Kidney tubule cell (primary cell): ENCODE data around the gene MTG1.

Experiments
- DNase-seq: peaks from one replicate; pipeline ENCODE4 v3.0.0-alpha.2; 2018; ENCODE audit warnings: low spot score

The MTG1 gene

DNA sequence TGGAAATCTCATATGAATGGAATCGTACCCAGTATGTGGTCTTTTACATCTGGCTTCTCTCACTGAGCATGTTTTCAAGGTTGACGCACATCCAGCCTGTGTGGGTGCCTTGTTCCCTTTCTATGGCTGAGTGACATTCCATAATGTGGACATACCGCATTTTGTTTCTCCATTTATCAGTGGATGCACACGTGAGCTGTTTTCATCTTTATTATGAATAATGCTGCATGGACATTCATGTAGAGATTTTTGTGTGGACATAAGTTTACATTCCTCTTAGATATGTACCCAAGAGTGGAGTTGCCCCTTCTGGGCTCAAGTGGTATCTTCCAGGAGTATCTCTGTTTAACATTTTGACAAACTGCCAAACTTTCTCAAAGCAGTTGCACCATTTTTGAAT is 58.5 kb downstream of the MTG1 start:
- DNase-seq: no peak

DNA sequence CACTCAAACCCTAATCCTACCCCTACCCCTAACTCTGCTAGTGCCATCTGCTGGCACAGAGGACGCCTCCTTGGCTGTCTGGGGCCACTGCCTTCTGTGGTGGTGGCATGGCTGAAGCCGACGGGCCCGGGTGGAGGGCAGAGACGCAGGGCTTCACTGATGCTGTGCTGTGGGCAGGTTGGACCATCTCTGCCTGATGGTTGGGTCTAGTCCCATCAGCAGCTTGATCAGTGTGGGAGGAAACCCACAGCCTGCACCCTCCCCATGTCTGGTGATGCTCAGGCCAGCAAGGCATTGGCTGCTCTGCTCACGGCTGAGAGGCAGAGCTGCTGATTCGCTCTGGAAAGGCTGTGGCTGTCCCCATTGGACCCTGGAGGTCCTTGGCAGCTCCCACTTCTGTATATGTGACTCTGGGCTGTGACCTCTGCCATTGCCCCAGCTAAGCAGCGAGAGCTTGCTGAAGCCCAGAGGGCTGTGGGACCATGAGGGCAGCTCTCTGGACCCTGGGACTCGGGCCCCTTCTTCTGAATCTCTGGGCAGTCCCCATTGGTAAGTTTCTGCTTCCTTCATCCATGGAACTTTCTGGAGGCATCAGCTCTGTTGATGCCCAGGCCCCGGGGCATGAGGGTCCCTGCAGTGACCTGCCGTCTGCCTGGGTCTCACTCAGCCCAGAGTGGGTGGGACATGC is 59.7 kb downstream of the MTG1 start, which contains the start of gene SCART1:
TSS of gene SCART1 (plus strand) at position 430 of the 688 bp plus-strand sequence. CDS start at position 483, 53 bp downstream.
- no peak for DNase-seq

DNA sequence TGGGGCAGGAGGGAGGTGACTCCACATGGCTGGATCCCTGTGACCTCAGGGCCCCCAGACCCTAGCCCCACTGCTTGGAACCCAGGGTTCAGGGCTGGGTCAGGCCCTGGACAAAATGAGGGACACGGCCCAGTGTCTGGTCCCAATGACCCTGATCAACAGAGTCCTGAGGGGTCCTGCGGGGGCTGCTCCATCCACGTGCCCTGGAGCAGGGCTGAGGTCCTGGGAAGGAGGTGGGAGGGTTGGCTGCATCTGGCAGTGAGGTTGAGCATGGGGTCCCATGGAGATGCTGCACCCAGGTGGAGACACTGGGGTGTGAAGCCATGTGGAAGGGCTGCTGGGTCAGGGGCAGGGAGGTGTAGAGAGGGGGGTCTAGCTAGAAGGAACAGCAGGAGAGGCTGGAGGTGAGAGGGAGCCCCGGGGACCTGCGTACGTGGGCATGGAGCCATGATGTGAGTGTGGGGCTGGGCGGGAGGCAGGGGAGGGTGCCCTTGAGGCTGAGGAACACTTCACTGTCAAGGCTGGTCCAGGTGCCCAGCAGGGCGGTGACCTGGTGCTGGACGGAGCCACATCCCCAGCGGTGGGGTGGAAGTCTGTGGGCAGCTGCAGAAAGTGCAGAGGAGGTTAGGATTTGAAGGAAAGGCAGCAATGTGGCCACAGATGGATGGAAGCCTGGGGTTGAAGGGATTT is 60.4 kb downstream of the MTG1 start:
- no peak for DNase-seq

DNA sequence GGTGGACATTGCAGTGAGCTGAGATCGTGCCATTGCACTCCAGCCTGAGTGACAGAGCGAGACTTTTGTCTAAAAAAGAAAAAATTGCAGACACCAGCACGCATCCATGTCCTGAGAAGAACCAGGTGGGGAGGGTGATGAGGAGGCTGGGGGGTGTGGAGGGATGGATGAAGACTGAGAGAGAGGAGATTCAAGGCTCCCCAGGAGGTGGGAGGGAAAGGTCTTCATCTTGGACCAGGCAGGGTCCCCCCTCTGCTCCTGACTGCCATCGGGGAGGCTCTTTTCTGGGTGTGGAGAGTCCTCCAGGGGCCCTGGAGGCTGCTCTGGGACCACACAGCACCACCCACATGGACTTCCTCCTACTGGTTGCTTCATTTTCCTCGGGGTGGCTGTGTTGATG is 61.2 kb downstream of the MTG1 start:
- no peak for DNase-seq

DNA sequence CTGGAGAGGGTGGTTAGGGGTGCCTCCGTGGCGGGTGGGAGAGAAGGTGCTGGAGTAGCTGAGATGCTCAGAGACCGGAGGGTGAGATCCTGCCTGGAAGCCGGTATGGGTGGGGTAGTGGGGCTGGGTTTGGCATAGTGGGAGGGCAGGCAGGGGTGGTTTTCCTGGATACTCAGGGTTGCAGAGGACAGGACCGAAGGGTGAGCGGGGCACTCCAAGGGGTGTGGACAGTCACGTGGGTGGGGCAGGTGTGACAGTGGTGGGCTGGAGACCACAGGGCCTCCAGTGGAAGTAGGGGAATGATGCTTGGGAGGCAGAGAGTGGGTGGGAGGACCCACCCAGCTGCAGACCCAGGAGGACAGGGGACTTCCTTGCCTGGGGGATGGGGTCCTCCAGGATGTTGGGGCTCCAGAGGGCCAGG is 61.7 kb downstream of the MTG1 start:
- no peak for DNase-seq

DNA sequence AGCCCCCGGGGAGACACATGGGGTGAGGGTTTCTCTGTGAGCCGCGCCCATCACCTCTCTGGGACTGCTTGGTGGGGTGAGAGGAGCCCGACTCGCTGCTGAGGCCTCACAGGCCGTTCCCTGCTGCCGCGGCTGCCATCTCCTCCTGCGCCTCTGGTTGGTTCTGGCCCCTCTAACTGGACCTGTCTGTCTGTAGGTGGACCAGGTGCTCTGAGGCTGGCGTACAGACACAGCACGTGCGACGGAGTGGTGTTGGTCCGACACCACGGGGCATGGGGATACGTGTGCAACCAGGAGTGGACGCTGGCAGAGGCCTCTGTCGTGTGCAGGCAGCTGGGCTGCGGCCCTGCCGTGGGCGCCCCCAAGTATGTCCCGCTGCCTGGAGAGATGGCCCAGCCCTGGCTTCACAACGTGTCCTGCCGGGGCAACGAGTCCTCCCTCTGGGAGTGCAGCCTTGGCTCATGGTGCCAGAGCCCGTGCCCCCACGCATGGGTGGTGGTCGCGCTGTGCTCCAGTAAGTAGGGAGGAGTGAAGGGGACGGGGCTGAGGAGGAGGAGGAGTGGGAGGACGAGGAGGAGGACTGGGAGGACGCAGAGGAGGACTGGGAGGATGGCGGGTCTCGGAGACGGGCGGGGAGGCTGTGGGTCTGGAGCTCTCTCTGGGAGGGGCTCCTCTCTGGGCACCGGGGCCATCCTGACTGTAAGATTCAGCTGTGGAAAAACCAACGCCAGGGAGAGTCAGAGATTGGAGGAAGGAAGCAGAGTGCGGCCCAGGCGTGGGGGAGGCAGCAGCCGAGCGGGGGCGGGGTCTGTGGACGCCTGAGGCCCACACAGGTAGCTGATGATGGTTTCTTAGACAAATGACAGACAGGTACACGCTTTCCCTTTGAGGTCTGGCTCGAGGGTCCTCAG is 62.3 kb downstream of the MTG1 start:
- no peak for DNase-seq

DNA sequence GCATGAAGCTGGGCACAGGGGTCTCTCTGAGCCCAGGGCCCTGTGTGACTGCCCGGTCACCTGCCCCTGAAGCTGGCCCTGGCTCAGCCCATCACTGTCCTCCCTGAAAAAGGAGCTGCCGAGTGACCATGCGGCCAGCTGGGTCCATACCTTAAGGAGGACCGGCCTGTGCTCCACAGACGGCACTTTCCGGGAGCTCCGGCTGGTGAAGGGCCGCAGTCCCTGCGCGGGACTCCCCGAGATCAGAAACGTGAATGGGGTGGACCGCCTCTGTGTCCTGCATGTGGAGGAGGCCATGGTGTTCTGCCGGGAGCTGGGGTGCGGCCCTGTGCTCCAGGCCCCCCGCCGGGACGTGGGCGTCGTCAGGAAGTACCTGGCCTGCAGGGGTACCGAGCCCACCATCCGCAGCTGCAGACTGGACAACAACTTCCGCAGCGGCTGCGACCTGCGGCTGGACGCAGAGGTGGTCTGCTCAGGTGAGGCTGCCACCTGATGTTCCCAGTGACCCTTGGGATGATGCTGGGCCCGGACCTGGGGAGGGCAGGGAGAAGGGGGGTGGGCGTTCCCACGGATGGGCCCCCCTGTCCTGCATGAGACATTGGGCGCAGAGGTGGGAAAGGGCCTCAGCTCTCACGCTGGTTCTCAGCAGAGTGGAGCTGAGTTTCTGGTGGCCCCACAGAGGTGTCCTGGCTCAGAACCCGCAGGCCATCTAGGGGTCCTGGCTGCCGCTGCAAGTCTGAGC is 63.3 kb downstream of the MTG1 start:
- no peak for DNase-seq

DNA sequence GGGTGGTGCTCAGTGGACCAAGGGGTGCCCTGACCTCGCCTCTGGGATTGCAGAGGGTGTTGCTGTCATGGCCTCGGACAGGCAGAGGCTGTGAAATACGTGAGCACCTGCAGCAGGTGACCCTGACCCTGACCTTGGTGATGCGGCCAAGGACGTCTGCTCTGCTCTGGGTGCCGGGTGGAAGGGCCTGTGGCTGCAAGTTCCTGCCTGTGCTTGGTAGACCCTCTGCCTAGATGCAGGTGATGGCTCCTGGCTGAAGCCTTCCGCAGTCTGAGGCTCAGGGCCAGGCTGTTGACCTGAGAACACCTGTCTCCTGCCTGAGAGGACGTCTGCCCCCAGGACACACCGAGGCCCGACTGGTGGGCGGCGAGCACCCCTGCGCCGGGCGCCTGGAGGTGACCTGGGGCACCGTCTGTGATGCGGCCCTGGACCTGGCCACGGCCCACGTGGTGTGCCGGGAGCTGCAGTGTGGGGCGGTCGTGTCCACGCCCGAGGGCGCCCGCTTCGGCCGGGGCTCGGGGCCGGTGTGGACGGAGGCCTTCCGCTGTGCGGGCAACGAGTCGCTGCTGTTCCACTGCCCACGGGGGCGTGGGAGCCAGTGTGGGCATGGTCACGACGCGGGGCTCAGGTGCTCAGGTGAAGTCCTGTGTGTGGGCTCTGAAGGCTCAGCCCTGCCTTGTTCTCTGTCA is 64.2 kb downstream of the MTG1 start:
- no peak for DNase-seq

DNA sequence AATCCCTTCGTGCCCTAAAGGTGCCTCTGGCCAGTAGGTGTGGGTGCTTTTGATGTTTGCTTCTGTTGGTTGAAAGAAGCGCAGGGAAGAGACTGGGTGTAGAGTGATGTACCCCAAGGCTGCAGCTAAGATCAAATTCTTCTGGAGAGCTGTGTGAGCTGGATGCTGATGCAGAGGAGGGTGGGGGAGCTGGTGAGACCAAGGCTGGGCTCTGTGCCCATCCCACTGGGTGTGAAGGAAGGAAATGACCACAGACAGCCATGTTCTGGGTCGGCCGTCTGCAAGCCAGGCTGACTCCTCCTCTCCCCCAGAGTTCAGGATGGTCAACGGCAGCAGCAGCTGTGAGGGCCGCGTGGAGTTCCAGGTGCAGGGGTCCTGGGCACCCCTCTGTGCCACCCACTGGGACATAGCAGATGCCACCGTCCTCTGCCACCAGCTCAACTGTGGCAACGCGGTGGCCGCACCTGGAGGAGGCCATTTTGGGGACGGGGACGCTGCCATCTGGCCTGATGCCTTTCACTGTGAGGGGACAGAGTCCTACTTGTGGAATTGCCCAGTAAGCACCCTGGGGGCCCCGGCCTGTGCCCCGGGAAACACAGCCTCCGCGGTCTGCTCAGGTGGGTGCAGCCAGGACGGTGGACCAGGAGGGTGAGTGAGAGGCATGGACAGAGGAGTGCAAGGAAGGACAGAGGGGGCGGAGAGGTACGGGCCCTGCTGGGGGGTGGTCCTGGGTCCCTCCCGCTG is 64.9 kb downstream of the MTG1 start:
- no peak for DNase-seq

DNA sequence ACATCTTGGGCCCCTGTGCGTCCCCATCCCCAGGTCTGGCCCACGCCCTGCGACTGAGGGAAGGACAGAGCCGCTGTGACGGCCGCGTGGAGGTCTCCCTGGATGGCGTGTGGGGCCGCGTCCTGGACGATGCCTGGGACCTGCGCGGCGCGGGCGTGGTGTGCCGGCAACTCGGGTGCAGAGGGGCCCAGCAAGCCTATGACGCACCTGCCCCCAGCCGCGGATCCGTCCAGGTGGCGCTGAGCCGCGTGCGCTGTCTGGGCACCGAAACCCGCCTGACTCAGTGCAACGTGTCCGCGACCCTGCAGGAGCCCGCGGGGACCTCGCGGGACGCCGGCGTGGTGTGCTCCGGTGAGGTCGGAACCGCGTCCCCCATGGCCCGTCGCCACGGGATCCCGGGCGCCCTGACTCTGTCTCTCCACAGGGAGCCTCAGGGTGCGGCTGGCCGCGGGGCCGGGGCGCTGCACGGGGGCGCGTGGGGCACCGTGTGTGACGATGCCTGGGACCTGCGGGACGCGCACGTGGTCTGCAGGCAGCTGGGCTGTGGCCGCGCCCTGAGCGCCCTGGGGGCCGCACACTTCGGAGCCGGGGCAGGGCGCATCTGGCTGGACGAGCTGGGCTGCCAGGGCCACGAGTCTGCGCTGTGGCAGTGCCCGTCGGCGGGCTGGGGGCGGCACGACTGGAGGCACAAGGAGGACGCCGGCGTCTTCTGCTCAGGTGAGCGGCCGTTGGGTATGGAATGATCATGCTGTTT is 65.7 kb downstream of the MTG1 start:
- DNase-seq: no peak

DNA sequence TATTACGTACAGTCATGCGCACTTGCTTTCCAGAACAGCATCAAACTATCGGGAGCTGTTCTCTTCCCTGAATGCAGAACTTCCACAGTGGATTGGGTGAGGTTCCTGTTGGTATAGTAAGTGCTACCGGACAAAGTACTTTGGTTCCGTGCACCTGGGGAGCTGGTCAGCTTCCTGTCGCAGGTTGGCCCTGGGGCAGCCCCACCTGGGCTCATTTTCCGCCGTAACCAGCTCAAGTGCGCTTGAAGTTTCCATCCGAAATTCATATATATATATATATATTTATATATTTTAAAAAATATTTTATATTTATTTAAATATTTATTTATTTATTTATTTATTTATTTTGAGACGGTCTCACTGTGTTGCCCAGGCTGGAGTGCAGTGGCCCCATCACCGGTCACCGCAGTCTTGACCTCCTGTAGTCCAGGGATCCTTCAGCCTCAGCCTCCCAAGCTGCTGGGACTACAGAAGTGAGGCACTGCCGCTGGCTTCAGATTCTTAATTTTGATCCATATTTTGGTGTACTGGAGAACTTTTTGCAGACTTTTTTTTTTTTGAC is 66.3 kb downstream of the MTG1 start:
- no peak for DNase-seq

DNA sequence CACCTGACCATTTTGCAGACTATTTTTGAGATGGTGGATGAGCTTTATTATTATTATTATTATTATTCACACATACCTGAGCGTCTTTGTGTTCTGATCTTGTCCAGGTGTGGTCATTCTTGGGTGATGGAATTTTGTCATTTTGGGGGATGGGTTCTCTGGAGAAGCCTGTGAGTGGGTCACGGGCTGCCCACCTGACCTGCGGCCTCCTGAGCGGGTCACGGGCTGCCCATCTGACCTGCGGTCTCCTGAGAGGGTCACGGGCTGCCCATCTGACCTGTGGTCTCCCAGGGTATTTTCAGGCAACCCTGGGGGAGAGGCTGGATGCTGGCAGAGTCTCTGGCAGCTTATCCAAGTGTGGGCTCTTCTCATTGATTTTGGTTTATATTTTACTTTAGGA is 67.1 kb downstream of the MTG1 start:
- no peak for DNase-seq

DNA sequence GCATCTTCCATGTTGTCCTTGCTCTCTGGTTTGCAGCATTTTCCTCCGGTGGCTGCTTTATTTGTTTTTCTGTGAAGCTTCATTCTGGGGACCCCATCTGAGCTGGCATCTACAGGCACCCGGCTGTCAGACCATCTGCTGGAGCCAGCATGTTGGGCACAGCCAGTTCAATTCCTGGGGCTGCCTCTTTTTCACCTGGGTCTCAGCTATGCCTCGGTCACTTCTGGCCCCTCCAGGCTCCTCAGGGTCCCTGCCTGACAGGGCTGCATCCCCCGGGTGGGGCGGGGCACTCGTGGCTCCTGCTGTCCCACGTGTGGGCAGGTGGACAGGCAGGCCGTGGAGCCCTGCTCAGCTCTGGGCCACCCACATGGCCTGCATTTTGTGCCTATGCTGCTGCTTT is 67.9 kb downstream of the MTG1 start:
- DNase-seq: no peak

DNA sequence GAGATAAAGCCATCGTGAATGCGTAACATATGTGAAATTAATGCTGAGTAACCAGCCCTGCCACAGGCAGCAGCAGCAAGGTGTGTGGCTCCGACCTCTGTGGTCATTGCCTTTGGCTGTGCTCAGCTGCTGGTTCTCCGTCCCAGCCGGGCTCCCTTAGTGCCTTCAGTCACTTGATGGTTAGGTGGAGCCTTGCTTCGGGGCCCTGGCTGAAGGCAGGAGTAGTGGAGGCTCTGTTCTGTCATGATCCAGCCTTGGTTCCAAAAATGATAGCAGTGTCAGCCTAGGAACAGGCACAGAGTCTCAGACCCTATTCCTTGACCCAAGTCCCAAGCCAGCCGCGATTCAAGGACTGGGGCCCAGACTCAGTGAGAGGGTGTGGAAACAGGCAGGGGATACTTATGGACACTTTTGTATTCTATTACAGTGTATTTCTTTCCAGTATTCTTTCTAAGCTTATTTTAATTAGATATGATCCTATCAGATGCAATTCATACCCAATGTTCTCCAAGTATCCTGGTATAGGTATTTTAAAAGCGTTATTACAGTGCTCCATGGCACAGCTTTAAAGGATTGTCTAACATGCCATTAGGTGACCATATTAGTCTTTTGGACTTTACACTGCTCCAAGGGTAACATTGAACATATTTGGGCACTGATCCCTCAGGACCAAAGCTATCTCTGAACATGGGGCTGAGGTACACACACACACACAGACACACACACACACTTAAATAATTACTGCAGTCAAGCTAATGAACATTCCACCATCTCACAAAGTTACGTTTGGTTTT is 68.8 kb downstream of the MTG1 start:
- DNase-seq: no peak

DNA sequence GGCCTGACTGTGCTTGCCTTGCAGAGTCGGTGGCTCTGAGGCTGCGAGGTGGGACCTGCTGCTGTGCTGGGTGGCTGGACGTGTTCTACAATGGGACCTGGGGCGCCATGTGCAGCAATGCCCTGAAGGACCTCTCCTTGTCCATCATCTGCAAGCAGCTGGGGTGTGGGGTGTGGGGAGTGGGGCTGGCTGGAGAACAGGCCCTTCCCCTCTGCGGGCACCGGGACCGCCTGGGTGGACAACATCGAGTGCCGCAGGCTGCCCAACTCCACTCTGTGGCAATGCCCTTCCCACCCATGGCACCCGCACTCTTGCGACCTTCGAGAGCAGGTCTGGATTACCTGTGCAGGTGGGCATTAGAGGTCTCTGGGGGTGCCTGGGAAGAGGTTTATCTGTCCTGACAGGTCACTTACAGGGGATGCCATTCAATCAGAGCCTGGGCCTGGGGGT is 70.7 kb downstream of the MTG1 start:
- no peak for DNase-seq

DNA sequence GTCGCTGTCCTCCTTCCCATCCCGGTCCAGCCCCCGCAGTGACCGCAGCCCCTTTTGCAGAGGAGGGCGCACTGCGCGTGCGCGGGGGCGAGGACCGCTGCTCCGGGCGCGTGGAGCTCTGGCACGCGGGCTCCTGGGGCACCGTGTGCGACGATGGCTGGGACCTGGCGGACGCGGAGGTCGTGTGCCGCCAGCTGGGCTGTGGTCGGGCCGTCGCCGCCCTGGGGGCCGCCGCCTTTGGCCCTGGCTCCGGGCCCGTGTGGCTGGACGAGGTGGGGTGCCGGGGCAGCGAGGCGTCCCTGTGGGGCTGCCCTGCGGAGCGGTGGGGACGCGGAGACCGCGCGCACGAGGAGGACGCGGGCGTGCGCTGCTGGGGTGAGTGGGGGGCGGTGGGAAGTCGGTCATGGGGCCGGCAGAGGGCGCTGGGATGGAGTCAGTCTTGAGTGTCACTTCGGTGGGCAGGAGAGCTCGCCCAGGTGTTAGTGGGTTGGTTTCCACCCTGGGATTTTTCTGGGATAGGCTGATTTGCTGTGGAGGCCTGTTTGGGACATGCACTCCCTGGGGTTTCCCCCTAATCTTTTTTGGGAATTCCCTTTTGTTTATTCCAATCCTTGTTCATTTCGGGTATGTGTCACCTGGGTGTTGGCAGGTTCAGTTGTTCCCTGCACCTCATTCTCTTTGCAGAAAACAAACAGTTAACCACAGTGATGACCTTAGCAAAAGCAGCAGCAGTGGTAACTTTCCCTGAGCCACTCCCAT is 71.4 kb downstream of the MTG1 start:
- DNase-seq: no peak

DNA sequence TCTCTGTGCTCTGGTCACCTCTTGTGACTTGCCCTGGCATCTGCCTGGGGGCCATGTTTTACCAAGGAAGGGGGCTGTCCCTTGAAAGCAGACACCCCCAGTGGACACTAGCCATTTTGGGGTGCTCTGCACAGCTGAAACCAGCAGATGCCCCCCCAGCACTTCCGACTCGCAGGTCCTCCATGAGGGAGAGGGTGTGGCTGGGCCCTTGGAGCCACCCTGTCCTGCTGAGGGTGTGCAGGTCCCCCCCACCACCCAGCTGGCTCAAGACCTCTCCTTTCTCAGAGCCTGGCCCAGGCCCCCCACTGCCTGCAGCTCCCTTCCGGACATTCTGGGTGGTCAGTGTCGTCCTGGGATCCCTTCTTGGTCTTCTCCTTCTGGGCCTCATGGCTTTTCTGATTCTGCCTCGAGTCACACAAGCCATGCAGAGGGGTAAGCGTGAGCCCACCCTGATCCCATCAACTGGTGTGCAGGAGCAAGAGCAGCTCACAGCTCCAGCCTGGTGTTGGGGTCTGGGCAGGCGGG is 72.1 kb downstream of the MTG1 start:
- DNase-seq: no peak
